ENCODE data around the gene CPAMD8. TPM values are rescaled to one million over a fixed set of nuclear protein-coding genes. Genes with fewer than 3 reads are reported as not detected.

The CPAMD8 gene
- total and polyA plus RNA-seq, 2 of the 8 experiments (the other 6 are each of a cell fraction or from before 2014, with no cell fraction given), result 6.1 to 9.2 TPM

GRCh38 chr19:16868423-16869130 lies 158.0 kb downstream of the CPAMD8 start:
- no peak overlapping the region for H2BK5ac ChIP-seq (ENCODE audit: low read depth, low read length)
- H3K56ac ChIP-seq (replicated peaks; ENCODE audit: insufficient read length, low read depth, low read length), result no peak overlapping the region
- peaks cover 6% of the 10 kb centered on the region for H3K79me1 ChIP-seq (ENCODE audit: low read depth, low read length)

More at GRCh38 chr19:16868423-16869130, 158.0 kb downstream of the CPAMD8 start:
- Histone ChIP-seq H2BK12ac (ENCODE audit: low read depth, low read length) (no peak overlapping the region), H3K23me2 (ENCODE audit: low read depth, low read length) (no peaks in the 10 kb centered on the region), H3K4me3 (ENCODE audit: extremely low read depth in 1 of 4, insufficient read depth in 2 of 4, low read depth in 3 of 4, low read length in 4 of 4) (no peak overlapping the region), H4K20me1 (replicated peaks in 1 of 2; ENCODE audit: control insufficient read depth in 1 of 2, insufficient read depth in 2 of 2, low read length in 2 of 2) (peaks cover 1 to 10% of the 10 kb centered on the region in 2 experiments), H3K4ac (replicated peaks; ENCODE audit: insufficient read length, low read depth, low read length) (no peak overlapping the region), H4K5ac (ENCODE audit: insufficient read length, low read depth, low read length) (no peak overlapping the region), H3K36me3 (ENCODE audit: control insufficient read depth in 2 of 4, insufficient read depth in 4 of 4, low read length in 3 of 4) (peaks cover 23 to 73% (median 53%) of the 10 kb centered on the region in 4 experiments), H3K9me3 (ENCODE audit: insufficient read depth in 2 of 2, low read depth in 1 of 2, low read length in 1 of 2) (no peaks in the 10 kb centered on the region), H4K8ac (ENCODE audit: extremely low read depth, insufficient read depth, low read length) (no peak overlapping the region), H3K4me1 (replicated peaks in 1 of 4; ENCODE audit: control insufficient read depth in 3 of 4, insufficient read depth in 4 of 4, low read length in 3 of 4) (no peaks in the 10 kb centered on the region), H3K27me3 (replicated peaks in 1 of 4; ENCODE audit: control insufficient read depth in 3 of 4, extremely low read depth in 1 of 4, insufficient read depth in 3 of 4, low read length in 3 of 4) (no peaks in the 10 kb centered on the region), H4K91ac (replicated peaks; ENCODE audit: insufficient read length, low read length) (no peak overlapping the region), H3K9ac (replicated peaks in 1 of 4; ENCODE audit: extremely low read depth in 1 of 4, low read depth in 3 of 4, low read length in 3 of 4) (no peak overlapping the region), H2BK15ac (ENCODE audit: low read length) (no peak overlapping the region), H3K18ac (ENCODE audit: extremely low read depth, low read length) (no peak overlapping the region), H3K79me2 (ENCODE audit: control insufficient read depth in 1 of 2, insufficient read depth in 2 of 2, low read length in 2 of 2) (peaks cover 0 to 1% of the 10 kb centered on the region in 2 experiments; a peak in 1 of 4 replicates), H3K14ac (ENCODE audit: insufficient read length) (no peak overlapping the region), H2AK5ac (ENCODE audit: low read depth, low read length) (no peak overlapping the region), H3K23ac (ENCODE audit: insufficient read length) (no peak overlapping the region), H2AFZ (ENCODE audit: low read length) (no peak overlapping the region), H2BK20ac (ENCODE audit: low read length) (no peak overlapping the region), H3K4me2 (ENCODE audit: insufficient read depth in 1 of 2, low read depth in 2 of 2, low read length in 2 of 2) (no peak overlapping the region), H2BK120ac (replicated peaks; ENCODE audit: low read depth, low read length) (no peak overlapping the region), H3K27ac (ENCODE audit: low read depth, low read length) (no peak overlapping the region)
- CTCF ChIA-PET (ENCODE audit: partially characterized antibody), result interaction anchor here (1.1 kb wide), 1 partner anchor 97 kb away, joined by 4 read pairs; no protein-coding TSS in a partner anchor
- no peak for TF ChIP-seq GABPA (IDR thresholded peaks at IDR 0.05; ENCODE audit: borderline replicate concordance, insufficient read depth, low read length)
- TF ChIP-seq JUN (IDR thresholded peaks at IDR 0.05; ENCODE audit: low read depth, low read length), result no peak
- TF ChIP-seq MAFK (IDR thresholded peaks at IDR 0.05; ENCODE audit: low read depth, low read length), result no peak
- TF ChIP-seq BCL11A (IDR thresholded peaks at IDR 0.05; ENCODE audit: low read depth in 2 of 2, low read length in 2 of 2), result no peak
- TF ChIP-seq RXRA (IDR thresholded peaks at IDR 0.05; ENCODE audit: insufficient read depth, low read depth, low read length), result no peak
- TF ChIP-seq CBX8 (IDR thresholded peaks at IDR 0.05; ENCODE audit: borderline replicate concordance, low read depth, low read length), result no peak
- TF ChIP-seq ASH2L (IDR thresholded peaks at IDR 0.05; ENCODE audit: low read length), result no peak
- TF ChIP-seq ZNF274 (IDR thresholded peaks at IDR 0.05; ENCODE audit: borderline replicate concordance, extremely low read depth, low read length), result no peak
- no peak for TF ChIP-seq CEBPB (IDR thresholded peaks at IDR 0.05; ENCODE audit: low read depth, low read length)
- no peak for TF ChIP-seq CTBP2 (IDR thresholded peaks at IDR 0.05; ENCODE audit: borderline replicate concordance, insufficient read depth, insufficient read length, low read length)
- no peak for TF ChIP-seq HDAC2 (IDR thresholded peaks at IDR 0.05; ENCODE audit: borderline replicate concordance in 1 of 2, low read depth in 2 of 2, low read length in 2 of 2)
- no peak for TF ChIP-seq SP2 (IDR thresholded peaks at IDR 0.05; ENCODE audit: low read length)
- TF ChIP-seq GTF2F1 (IDR thresholded peaks at IDR 0.05; ENCODE audit: borderline replicate concordance, low read depth, low read length), result no peak
- no peak for DNase-seq (ENCODE audit: low read depth in 1 of 2, low spot score in 2 of 2)
- 97% methylated on average over 20 of the region's 20 CpGs; no CpG with 5 or more reads in 1 of the 2 experiments for WGBS, 2 experiments (ENCODE audit: extremely low coverage in 1 of 2, insufficient coverage in 1 of 2, insufficient read length in 1 of 2, insufficient replicate concordance in 2 of 2, low coverage in 1 of 2, low lambda C conversion rate in 2 of 2, missing lambda C conversion rate in 1 of 2)
- POLR2A ChIA-PET (ENCODE audit: partially characterized antibody), result interaction anchor here (0.8 kb wide), 1 partner anchor 10 kb away, joined by 3 read pairs; no protein-coding TSS in a partner anchor
- no peak for FAIRE-seq

Measured in H1 (cell line).